Activated naive CD8-positive, alpha-beta T cell (primary cell): ENCODE results near the gene ANKHD1.
A peak's percentile ranks its signal among the peaks of the same experiment; 100 is the strongest.

Experiments
- H3K27ac Mint-ChIP-seq: one replicate; pipeline ENCODE4 v1.8.0; 2021; ENCODE audit warnings: mixed read lengths
- H3K27me3 Mint-ChIP-seq: one replicate; pipeline ENCODE4 v1.8.0; 2021; ENCODE audit warnings: mixed read lengths
- H3K36me3 Mint-ChIP-seq: one replicate; pipeline ENCODE4 v1.8.0; 2021; ENCODE audit warnings: mixed read lengths
- H3K4me1 Mint-ChIP-seq: one replicate; pipeline ENCODE4 v1.8.0; 2021; ENCODE audit warnings: low read depth, mixed read lengths
- H3K4me3 Mint-ChIP-seq: one replicate; pipeline ENCODE4 v1.8.0; 2021; ENCODE audit warnings: mild to moderate bottlenecking, mixed read lengths
- H3K9me3 Mint-ChIP-seq: one replicate; pipeline ENCODE4 v1.8.0; 2021; ENCODE audit warnings: low read depth, mixed read lengths

The ANKHD1 gene

GRCh38 chr5:140401362-140402257 is at the start of gene ANKHD1:
ANKHD1 (plus strand) TSS chr5:140401833; CDS start chr5:140401968, 135 bp downstream.
- H3K27ac Mint-ChIP-seq: peak within 1 kb of the TSS; percentile 94
- H3K4me3 Mint-ChIP-seq: no peak within 1 kb of the TSS
- H3K27me3 Mint-ChIP-seq: no peaks in the 10 kb centered on the region
- H3K36me3 Mint-ChIP-seq: no peaks in the 10 kb centered on the region
- no peaks in the 10 kb centered on the region for H3K9me3 Mint-ChIP-seq
- H3K4me1 Mint-ChIP-seq: peaks cover 34% of the 10 kb centered on the region

- Mint-ChIP-seq H3K36me3 (no peaks in the 10 kb centered on the region), H3K27me3 (peaks cover 9% of the 10 kb centered on the region), H3K4me1 (peaks cover 9% of the 10 kb centered on the region), H3K27ac (no peak overlapping the region), H3K9me3 (no peaks in the 10 kb centered on the region), H3K4me3 (no peak overlapping the region)
Observed at GRCh38 chr5:140355546-140355945, 46.1 kb upstream of the ANKHD1 start.

- no peaks in the 10 kb centered on the region for H3K36me3 Mint-ChIP-seq
- peaks cover 3% of the 10 kb centered on the region for H3K27me3 Mint-ChIP-seq
- peaks cover 6% of the 10 kb centered on the region for H3K4me1 Mint-ChIP-seq
- H3K4me3 Mint-ChIP-seq: peak overlapping the region; percentile 60
- no peaks in the 10 kb centered on the region for H3K9me3 Mint-ChIP-seq
- no peak overlapping the region for H3K27ac Mint-ChIP-seq
Observed at GRCh38 chr5:140356853-140357725, 44.5 kb upstream of the ANKHD1 start.

- Mint-ChIP-seq H3K4me3 (peak overlapping the region; percentile 60), H3K4me1 (peaks cover 6% of the 10 kb centered on the region), H3K27me3 (peaks cover 3% of the 10 kb centered on the region), H3K36me3 (no peaks in the 10 kb centered on the region), H3K9me3 (no peaks in the 10 kb centered on the region), H3K27ac (no peak overlapping the region)
Observed at GRCh38 chr5:140357726-140358093, 43.9 kb upstream of the ANKHD1 start.

- no peaks in the 10 kb centered on the region for H3K36me3 Mint-ChIP-seq
- H3K4me3 Mint-ChIP-seq: no peak overlapping the region
- H3K27me3 Mint-ChIP-seq: peaks cover 3% of the 10 kb centered on the region
- peaks cover 11% of the 10 kb centered on the region for H3K4me1 Mint-ChIP-seq
- H3K9me3 Mint-ChIP-seq: no peaks in the 10 kb centered on the region
- H3K27ac Mint-ChIP-seq: no peak overlapping the region
Observed at GRCh38 chr5:140358738-140359310, 42.8 kb upstream of the ANKHD1 start.

GRCh38 chr5:140360101-140360500 is 41.5 kb upstream of the ANKHD1 start, which contains the start of gene SLC4A9:
SLC4A9 (plus strand) TSS chr5:140360194; CDS start chr5:140360237, 43 bp downstream.
- Mint-ChIP-seq H3K27me3 (peaks cover 3% of the 10 kb centered on the region), H3K4me3 (no peak within 1 kb of the TSS), H3K9me3 (no peaks in the 10 kb centered on the region), H3K4me1 (peaks cover 11% of the 10 kb centered on the region), H3K27ac (no peak within 1 kb of the TSS), H3K36me3 (no peaks in the 10 kb centered on the region)

GRCh38 chr5:140360681-140361479 is 40.8 kb upstream of the ANKHD1 start:
- H3K9me3 Mint-ChIP-seq: no peaks in the 10 kb centered on the region
- peaks cover 3% of the 10 kb centered on the region for H3K27me3 Mint-ChIP-seq
- H3K36me3 Mint-ChIP-seq: no peaks in the 10 kb centered on the region
- H3K4me3 Mint-ChIP-seq: no peak overlapping the region
- H3K27ac Mint-ChIP-seq: no peak overlapping the region
- peaks cover 11% of the 10 kb centered on the region for H3K4me1 Mint-ChIP-seq

- Mint-ChIP-seq H3K4me3 (no peak overlapping the region), H3K4me1 (peaks cover 11% of the 10 kb centered on the region), H3K36me3 (no peaks in the 10 kb centered on the region), H3K27ac (no peak overlapping the region), H3K27me3 (peaks cover 3% of the 10 kb centered on the region), H3K9me3 (no peaks in the 10 kb centered on the region)
Observed at GRCh38 chr5:140361901-140362300, 39.7 kb upstream of the ANKHD1 start.

GRCh38 chr5:140362311-140362710 is 39.3 kb upstream of the ANKHD1 start:
- Mint-ChIP-seq H3K27me3 (peaks cover 3% of the 10 kb centered on the region), H3K9me3 (no peaks in the 10 kb centered on the region), H3K4me3 (no peak overlapping the region), H3K36me3 (no peaks in the 10 kb centered on the region), H3K4me1 (peaks cover 10% of the 10 kb centered on the region), H3K27ac (no peak overlapping the region)

GRCh38 chr5:140362875-140363630 is 38.6 kb upstream of the ANKHD1 start:
- Mint-ChIP-seq H3K4me3 (peak overlapping the region; percentile 72), H3K4me1 (peaks cover 4% of the 10 kb centered on the region), H3K27me3 (no peaks in the 10 kb centered on the region), H3K27ac (no peak overlapping the region), H3K36me3 (no peaks in the 10 kb centered on the region), H3K9me3 (no peaks in the 10 kb centered on the region)

- Mint-ChIP-seq H3K4me3 (peak overlapping the region; percentile 3), H3K4me1 (peaks cover 4% of the 10 kb centered on the region), H3K27me3 (no peaks in the 10 kb centered on the region), H3K9me3 (no peaks in the 10 kb centered on the region), H3K27ac (no peak overlapping the region), H3K36me3 (no peaks in the 10 kb centered on the region)
Observed at GRCh38 chr5:140363631-140364471, 37.8 kb upstream of the ANKHD1 start.

GRCh38 chr5:140364472-140364765 is 37.2 kb upstream of the ANKHD1 start:
- Mint-ChIP-seq H3K27ac (no peak overlapping the region), H3K4me1 (peaks cover 4% of the 10 kb centered on the region), H3K9me3 (no peaks in the 10 kb centered on the region), H3K4me3 (no peak overlapping the region), H3K27me3 (no peaks in the 10 kb centered on the region), H3K36me3 (no peaks in the 10 kb centered on the region)

- H3K9me3 Mint-ChIP-seq: no peaks in the 10 kb centered on the region
- peaks cover 4% of the 10 kb centered on the region for H3K4me1 Mint-ChIP-seq
- no peak overlapping the region for H3K27ac Mint-ChIP-seq
- H3K4me3 Mint-ChIP-seq: no peak overlapping the region
- no peaks in the 10 kb centered on the region for H3K36me3 Mint-ChIP-seq
- no peaks in the 10 kb centered on the region for H3K27me3 Mint-ChIP-seq
Observed at GRCh38 chr5:140365282-140365681, 36.4 kb upstream of the ANKHD1 start.
